SK-N-DZ (cell line): ENCODE data around the gene TBX6. TPM values are rescaled to one million over a fixed set of nuclear protein-coding genes. Genes with fewer than 3 reads are reported as not detected.
A peak's percentile ranks its signal among the peaks of the same experiment; 100 is the strongest.
"Not testable (repeated sequence)": the region's sequence is repeated elsewhere in the genome, so short reads cannot be mapped to it uniquely, and the experiment has no call there.

ENCODE experiments used
- DNase-seq: peaks from one replicate; pipeline ENCODE4 v3.0.0-alpha.2; 2015; ENCODE audit warnings: low spot score
- polyA plus RNA-seq, 2 experiments: library from polyadenylated mRNA; depleted of rRNA; stranded (reverse); fragments of >200 nt; gene quantifications; 2 replicates each; pipeline ENCODE4 v1.2.3, GENCODE V29; 2014

The TBX6 gene, protein sequence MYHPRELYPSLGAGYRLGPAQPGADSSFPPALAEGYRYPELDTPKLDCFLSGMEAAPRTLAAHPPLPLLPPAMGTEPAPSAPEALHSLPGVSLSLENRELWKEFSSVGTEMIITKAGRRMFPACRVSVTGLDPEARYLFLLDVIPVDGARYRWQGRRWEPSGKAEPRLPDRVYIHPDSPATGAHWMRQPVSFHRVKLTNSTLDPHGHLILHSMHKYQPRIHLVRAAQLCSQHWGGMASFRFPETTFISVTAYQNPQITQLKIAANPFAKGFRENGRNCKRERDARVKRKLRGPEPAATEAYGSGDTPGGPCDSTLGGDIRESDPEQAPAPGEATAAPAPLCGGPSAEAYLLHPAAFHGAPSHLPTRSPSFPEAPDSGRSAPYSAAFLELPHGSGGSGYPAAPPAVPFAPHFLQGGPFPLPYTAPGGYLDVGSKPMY
- 4.4 and 5.4 TPM in 2 replicates for polyA plus RNA-seq (2014; cell fraction: cytosol; rRNA removed)
- 6.4 and 6.9 TPM in 2 replicates for polyA plus RNA-seq (2014; cell fraction: nucleus; rRNA removed)

DNA sequence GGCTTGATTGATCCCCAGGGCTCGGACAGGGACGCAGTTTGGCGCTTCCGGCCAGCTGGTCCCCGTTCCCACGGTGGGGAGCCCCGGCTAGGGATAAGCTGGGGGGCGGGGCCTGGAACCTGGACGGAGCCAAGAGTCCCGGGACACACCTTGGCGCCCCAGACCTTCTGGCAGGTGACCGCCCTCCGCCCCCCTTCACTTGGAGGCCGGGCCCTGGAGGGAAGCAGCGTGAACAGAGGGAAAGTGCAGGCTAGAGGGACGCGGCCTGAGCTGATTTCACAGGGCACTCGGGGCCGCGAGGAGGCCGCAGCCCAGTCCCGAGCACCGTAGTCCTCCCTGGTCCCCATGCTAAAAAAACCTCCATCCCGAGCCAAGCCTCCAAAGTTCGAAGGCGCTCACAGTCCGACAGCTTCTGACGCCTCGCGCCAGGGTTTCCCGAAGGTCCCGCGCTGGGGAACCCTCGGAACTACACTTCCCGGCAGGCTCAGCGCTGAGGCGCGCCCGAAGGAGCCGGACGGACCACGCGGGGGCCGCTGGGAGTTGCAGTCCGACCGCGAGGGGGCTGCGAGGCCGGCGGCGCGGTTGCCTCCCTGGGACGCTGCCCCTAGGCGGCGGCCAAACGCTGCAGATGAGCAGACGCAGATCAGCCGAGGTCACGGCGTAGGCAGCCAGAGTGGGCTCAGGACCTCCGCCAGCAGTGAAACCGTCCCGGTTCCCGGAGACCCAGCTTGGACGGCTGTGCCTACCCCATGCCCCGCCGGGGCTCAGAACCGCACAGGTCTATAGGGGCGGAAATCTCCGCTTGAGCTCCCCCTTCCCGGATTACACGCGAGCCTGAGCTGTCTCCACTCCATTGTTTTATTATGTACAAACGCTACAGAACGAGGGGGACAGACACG lies at the start of gene TBX6:
Gene TBX6, minus strand, starts transcription at position 451 of the 899 bp plus-strand sequence. CDS start 731 bp downstream, outside the sequence.
- peak; percentile 91 for DNase-seq

DNA sequence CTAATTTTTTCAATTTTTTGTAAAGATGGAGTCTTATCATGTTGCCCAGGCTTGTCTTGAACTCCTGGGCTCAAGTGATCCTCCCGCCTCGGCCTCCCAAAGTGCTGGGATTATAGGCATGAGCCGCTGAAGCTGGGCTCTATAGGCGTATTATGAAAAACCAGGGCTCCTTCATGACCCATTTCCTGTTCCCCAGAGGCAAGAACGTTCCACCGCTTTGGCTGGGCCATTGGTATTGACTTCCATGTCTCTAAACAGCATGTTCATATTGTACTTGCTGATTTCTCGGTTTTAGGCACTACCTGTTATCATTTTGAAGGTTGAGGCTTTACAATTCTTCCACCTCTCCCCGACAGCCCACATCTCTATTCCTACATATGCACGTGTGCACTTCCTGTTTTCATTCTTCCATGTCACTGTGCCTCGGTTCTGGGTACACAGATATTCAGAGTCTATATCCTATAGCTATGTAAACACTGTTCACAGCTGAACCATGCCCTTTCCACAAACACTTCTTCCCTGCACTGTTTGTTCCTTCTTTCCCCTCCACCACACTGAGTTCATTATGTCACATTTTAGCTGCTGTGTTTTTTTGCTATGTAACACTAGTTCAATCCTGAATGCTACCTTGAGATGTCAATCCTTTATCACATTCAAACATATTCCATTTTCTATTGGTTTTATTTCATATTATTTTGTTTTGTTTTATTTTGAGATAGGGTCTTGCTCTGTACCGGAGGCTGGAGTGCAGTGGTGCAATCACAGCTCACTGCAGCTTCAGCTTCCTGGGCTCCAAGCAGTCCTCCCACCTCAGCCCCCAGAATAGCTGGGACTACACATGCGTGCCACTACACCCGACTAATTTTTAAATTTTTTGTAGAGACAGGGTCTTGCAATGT lies 48.1 kb upstream of the TBX6 start:
- no peak for DNase-seq

DNA sequence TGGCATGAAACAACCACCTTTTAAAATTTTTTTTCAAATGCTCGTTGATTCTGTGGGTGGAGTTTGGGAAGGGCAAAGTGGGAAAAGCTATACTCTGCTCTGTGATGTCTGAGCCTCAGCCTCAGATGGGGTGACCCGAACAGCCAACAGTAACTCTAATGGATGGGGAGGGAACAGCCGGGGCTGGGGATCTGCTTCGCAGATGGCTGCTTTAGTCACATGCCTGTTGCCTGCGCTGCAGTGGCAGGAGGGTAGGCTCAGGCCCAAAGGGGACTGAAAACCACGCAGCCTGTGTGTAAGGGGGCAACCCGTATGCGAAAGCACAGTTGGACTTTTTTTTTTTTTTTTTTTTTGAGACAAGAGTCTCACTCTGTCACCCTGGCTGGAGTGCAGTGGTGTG lies 46.2 kb upstream of the TBX6 start:
- DNase-seq: peak; percentile 38

DNA sequence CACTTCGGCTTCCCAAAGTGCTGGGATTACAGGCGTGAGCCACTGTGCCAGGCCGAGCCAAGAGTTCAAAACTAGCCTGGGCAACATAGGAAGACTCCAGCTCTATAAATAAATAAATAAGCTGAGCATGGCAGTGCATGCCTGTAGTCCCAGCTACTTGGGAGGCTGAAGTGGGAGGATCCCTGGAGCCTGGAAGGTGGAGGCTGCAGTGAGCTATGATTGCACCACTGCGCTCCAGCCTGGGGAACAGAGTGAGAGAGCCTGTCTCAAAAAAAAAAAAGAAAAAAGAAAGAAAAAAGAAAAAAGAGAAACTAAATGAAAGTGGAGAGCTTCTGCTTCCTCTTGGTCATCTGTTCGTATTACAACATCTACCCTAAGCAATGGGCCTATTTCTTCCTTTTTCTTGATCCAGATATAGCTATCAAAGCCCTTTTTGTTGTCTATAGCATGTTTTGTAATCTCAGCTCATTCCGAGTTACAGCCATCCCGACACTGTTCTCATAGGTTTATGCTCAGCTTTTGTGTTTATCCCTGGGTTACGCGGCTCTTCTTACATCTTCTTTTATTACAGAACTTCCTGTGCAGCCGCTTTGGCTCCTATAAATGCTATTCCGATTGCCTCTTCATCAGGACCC lies 45.4 kb upstream of the TBX6 start:
- no peak for DNase-seq

DNA sequence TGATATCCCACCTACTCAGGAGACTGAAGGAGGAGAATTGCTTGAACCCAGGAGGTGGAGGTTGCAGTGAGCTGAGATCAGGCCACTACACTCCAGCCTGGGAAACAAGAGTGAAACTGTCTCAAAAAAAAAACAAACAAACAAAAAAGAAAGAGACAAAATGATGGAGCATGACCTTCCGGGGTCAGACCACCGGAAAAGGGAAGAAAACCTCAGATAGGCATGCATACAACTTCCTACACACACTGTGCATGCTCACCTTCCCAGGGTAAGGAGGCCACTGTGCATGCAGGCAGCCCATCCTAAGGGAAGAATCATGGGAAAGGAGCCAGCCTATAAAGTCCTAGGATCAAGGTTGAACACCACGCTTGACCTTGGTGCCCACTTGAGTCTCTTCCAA lies 40.9 kb upstream of the TBX6 start:
- no peak for DNase-seq

DNA sequence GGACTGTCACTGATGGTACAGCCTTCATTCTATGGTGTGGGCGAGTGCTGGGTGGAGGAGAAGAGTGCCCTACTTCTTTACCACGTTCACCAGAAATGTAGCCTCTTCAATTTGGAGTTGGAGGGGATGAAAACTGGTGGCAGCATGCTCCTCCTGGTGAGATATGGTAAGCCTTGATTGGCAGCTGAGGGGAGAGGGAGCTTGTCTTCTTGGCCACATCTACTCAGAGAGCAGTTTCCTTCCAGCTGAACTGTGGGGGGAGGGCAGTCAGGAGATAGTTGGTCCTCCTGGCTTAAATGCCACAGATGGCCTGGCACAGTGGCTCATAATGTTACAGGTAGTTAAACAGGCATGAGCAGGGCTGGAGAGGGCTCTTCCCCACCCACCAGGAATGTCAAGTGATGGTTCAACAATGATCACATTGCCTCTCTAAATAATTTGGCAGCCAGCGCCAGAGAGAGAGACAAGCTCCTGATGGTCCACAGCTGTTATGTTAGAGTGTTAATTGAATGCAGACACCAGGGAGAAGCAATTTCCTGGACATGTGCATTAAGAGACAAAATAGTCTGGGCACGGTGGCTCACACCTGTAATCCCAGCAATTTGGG lies 40.2 kb upstream of the TBX6 start:
- DNase-seq: no peak

DNA sequence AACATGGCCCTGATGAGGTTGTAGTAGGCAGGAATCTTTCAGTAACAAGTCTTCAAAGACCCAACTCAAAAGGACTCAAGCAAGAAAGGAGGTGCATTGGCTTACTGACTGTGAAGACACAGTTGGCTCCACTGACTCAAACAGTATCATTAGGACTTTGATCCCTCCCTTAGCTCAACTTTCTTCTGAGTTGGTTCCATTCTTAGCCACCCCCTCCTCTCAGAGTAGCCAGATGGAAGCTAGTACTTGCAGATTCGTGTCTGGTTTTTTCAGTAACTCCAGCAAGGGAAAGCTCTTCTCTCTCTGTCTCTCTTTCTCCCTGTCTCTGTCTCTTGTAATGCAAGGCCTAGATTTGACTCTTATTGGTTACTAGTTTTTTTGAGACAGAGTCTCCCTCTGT lies 36.3 kb upstream of the TBX6 start:
- DNase-seq: no peak

DNA sequence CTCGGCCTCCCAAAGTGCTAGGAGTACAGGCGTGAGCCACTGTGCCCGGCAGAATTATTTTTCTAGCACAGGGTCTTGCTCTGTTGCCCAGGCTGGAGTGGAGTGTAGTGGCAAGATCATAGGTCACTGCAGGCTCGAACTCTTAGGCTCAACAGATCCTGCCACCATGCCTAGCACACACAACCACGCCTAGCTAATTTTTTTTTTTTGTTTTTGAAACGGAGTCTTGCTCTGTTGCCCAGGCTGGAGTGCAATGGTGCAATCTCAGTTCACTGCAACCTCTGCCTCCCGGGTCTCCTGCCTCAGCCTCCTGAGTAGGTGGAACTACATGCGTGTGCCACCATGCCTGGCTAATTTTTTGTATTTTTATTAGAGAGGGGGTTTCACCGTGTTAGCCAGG lies 34.0 kb upstream of the TBX6 start:
- not testable (repeated sequence) for DNase-seq

DNA sequence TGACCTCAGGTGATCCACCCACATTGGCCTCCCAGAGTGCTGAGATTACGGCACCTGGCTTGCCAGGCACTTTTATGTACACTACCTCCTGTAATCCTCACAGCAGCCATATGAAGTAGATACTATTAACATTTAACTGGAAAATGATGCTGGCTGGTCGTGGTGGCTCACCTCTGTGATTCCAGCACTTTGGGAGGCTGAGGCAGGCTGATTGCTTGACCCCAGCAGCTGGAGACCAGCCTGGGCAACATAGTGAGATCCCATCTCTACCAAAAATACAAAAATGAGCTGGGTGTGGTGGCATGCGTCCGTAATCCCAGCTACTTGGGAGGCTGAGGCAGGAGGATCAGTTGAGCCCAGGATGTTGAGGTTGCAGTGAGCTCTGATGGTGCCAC lies 33.3 kb upstream of the TBX6 start:
- no peak for DNase-seq

DNA sequence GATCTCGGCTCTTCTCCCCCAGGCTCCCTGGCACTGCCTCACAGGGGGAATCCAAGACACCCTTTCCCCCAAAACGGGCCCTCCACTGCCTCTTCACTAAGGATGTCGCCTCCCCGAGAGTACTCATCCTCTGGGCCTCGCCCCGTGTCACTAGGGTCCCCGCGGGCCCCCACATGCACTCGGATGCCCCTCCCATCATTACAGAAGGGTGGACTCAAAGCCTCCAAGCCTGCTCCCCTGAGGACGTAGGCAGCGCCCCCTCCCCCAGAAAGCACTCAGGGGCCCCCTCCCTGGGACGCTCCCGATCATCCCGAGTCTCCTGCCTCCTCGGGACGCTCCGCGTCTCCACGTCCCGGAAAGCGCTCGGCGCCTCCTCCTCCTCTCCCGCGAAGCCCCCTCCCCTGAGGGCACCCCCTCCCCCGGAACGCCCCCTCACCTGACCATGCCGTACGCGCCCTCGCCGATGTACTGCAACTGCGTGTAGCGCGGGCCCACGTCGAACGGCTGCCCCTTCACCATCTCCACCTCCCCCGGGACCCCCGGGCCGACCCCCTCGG lies 31.0 kb upstream of the TBX6 start:
- peak; percentile 34 for DNase-seq

DNA sequence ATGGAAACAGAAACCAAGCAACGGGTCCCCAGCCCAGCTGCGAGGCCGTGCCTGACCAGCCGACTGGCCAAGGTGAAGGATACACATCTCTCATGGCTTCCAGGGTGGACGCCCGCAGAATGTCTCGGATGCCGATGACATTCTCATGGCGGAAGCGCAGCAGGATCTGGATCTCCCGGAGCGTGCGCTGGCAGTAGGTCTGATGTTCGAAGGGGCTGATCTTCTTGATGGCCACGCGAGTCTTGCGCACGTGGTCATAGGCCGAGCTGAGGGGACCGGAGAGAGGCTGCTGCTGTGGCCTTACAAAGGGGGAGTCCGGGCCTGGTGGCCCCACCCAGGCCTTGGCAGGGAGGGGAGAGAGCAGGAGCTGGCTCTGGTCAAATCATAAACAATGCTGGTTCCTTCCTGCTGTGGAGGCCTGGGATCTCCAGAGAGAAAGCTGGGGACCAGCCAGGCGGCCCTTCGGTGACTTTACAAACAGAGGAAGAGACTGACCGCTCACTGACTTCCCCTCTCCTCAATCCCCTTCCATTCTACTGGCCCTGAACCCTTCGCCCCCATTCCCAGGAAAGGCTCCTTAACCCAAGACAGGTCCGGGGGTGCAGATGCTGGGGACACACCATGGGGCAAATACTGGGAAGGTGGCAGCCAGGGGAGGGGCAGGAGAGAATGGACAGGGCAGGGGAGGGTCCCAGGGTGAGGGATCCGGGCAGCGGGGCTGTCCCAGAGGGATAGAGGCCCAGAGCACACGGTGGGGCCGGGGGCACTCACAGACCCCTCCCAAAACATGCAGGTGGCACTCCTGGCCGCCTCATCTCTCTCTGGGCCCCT lies 30.2 kb upstream of the TBX6 start:
- no peak for DNase-seq

DNA sequence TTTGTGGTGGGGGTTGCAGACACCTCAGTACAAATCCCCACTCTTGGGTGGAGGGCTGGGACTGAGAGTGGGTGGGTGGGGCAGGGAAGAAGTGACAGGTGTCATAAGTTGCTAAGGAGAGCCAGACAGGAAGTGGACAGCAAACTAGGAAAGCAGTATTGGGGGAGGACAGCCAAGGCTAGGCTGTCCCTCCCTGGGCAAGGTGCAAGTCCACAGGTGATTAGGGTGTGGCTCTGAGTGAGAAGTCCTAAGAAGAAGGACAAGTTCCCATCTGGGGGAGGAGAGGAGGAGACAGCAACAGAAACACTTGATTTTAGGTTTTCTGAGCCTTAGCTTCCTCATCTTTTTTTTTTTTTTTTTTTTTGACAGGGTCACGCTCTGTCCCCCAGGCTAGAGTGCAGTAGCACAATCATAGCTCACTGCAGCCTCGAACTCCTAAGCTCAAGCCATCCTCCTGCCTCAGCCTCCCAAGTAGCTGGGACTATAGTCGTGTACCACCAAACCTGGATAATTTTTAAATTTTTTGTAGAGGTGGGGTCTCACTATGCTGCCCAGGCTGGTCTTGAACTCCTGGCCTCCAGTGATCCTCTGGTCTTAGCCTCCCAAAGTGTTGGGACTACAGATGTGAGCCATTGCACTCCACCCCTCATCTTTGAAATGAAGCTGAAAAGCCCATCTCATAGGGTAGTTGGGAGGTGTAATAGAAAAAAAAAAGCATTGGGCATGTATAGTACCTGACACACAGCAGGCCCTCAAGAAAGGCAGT lies 28.8 kb upstream of the TBX6 start:
- DNase-seq: no peak

DNA sequence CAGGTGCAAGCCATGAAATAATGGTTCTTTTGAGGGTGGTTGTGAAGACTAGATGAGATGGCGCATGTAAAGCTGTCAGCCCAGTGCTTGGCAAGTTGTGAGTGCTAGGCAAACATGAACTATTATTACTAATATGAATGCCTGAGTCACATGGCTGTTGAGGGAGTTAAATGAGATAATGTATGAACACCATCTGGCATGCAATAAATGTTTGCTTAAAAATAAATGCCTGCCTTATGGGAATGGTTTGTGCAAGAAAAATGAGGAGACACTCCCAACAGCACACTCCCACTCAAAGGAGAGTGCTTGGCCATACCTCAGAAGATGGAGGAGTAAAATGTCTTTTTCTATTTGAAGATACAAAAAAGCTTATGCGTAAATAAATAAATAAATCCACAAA lies 27.7 kb upstream of the TBX6 start:
- DNase-seq: no peak

DNA sequence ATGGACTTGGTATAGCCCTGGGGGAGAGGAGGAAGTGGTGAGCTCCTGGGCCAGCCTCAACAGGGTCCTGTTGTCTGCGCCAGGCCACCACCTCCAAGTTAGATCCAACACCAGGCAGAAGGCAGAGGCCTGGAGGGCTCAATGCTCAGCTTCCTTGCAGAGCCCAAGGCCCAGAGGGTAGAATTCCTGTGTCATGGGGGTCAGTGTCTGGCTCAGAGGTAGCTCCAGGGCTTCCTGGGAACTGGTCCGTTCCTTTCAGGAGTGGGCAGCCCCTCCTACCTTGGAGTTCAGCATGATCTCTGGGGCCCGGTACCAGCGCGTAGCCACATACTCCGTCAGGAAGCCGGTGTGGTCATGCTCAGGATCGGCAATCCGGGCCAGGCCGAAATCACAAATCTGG lies 26.0 kb upstream of the TBX6 start:
- DNase-seq: no peak

DNA sequence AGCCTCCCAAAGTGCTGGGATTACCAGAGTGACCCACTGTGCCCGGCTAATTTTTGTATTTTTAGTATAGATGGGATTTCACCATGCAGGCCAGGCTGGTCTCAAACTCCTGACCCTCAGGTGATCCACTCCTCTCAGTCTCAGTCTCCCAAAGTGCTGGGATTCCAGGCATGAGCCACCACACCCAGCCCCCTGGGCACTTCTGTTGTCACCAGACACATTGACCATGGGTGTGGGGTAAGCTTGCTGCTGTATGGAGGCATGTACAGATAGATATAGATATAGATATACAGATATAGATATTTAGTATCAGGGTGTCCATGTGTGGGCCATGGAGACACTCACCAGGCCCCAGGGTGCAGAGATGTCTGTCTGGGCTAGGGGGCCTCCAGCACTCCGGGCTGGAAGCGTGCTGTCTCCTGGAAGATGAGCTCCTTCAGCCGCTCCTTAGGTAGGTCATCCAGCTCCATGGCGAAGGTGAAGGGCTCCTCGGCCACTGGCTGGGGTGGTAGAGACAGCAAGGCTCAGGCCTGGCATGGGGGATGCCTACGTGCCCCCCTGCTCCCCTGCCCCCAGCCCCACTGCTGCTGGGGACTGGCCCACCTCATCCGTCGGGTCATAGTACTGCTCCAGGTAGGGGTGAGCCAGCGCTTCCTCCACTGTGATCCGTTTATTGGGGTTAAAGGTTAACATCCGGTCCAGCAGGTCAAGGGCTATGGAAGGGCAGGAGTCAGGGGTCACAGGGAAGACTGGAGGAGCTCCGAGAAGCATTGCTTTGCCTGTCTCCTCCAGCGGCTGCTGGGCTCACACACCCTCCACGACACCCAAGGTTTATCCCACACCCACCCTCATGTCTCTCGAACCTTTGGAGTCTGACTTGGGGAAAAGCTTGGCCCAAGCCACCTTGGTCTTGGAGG lies 24.8 kb upstream of the TBX6 start:
- no peak for DNase-seq

DNA sequence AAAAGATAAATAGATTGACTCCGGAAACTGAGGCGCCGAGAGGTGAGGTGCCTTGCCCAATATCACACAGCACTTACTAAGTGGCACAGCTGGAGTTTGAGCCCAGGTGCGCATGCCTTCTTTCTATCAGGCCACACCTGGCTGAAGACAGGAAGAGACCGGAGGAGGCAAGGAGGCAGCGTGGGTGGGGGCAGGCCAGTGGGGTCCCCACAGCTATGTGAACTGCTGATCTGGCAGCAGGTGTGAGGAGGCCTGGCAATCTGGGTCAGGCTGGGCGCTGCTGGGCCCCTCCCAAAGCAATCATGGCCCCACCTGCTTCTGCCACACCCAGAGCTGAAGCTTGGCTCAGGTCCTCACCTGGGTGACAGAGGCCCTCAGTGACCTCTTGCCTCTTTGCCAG lies 23.5 kb upstream of the TBX6 start:
- no peak for DNase-seq

DNA sequence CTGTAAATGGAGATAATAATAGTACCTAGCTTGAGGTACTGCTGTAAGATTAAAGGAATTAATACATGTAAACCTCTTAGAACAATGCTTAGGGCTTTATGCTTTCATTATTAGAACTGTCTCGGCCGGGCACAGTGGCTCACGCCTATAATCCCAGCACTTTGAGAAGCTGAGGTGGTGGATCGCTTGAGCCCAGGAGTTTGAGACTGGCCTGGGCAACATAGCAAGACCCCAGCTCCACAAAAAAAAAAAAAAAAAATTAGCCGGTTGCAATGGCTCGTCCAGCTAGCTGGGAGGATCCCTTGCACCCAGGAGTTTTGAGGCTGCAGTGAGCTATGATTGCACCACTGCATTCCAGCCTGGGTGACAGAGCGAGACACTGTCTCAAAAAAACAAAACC lies 23.1 kb upstream of the TBX6 start:
- DNase-seq: not testable (repeated sequence)
